Stimulated activated CD4-positive, alpha-beta T cell treated with anti-CD3 and anti-CD28 coated beads, Interleukin-4, amount 100 ng/mL, for 24 hours (primary cell): ENCODE data around the gene ALDH1A2.

Experiments
- DNase-seq: peaks from one replicate; pipeline ENCODE4 v3.0.0-alpha.2; 2020

ALDH1A2 gene

GRCh38 chr15:57941816-57942215, 123.7 kb downstream of the ALDH1A2 start:
- no peak for DNase-seq

GRCh38 chr15:57932348-57932747, 133.2 kb downstream of the ALDH1A2 start:
- DNase-seq = no peak

- no peak for DNase-seq
These were observed 133.9 kb downstream of the ALDH1A2 start for GRCh38 chr15:57931570-57931969.

GRCh38 chr15:57927091-57927631, 138.3 kb downstream of the ALDH1A2 start:
- no peak for DNase-seq

GRCh38 chr15:57925650-57926049, 139.9 kb downstream of the ALDH1A2 start:
- no peak for DNase-seq

GRCh38 chr15:57924598-57924997, 140.9 kb downstream of the ALDH1A2 start:
- no peak for DNase-seq

DNA sequence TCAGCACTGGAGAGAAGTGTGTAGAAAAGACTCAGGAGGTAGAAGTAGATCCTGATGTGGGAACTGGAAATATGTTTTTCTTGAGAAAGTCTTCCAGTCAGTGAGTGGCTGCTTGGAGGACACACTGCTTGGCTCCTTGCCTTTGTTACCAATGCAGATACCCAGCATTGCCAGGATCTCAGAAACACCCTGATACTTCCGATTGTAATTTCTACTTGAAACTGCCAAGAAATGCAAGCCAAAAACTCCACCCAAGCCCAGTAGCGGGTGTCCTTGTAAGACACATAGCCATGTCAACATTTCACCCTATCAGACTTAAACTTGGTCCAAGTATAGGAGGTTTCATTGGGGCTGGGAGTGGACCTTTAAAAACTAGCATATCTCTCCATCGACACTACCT, 141.8 kb downstream of the ALDH1A2 start:
- DNase-seq = no peak

- DNase-seq = no peak
These were observed 142.2 kb downstream of the ALDH1A2 start for GRCh38 chr15:57923306-57923705.

- DNase-seq = no peak
These were observed 142.7 kb downstream of the ALDH1A2 start for GRCh38 chr15:57922776-57923175.

GRCh38 chr15:57921371-57921770, 144.1 kb downstream of the ALDH1A2 start:
- no peak for DNase-seq

GRCh38 chr15:57920911-57921310, 144.6 kb downstream of the ALDH1A2 start:
- no peak for DNase-seq

DNA sequence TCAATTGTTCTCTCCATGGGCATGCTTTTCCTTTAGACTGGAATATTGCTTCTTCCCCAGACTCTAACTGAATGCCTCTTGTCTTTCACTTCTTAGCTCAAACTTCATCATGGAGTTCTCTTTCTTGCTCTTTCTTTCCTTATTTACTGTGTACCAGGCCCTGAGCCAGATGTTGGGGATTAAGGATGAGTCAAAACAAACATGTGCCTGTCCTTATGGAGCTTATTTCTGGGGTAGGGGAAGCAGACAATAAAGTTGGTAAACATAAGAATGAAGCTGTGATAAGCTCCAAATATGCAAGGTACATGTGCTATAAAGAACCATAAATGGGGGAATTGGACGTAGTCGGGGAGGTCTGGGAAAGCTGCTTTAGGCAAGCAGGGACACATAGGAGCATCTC, 145.8 kb downstream of the ALDH1A2 start:
- DNase-seq = no peak

GRCh38 chr15:57917998-57918397, 147.5 kb downstream of the ALDH1A2 start:
- DNase-seq = no peak

- no peak for DNase-seq
These were observed 148.8 kb downstream of the ALDH1A2 start for GRCh38 chr15:57916695-57917094.

GRCh38 chr15:57915827-57916531, 149.5 kb downstream of the ALDH1A2 start:
- no peak for DNase-seq

DNA sequence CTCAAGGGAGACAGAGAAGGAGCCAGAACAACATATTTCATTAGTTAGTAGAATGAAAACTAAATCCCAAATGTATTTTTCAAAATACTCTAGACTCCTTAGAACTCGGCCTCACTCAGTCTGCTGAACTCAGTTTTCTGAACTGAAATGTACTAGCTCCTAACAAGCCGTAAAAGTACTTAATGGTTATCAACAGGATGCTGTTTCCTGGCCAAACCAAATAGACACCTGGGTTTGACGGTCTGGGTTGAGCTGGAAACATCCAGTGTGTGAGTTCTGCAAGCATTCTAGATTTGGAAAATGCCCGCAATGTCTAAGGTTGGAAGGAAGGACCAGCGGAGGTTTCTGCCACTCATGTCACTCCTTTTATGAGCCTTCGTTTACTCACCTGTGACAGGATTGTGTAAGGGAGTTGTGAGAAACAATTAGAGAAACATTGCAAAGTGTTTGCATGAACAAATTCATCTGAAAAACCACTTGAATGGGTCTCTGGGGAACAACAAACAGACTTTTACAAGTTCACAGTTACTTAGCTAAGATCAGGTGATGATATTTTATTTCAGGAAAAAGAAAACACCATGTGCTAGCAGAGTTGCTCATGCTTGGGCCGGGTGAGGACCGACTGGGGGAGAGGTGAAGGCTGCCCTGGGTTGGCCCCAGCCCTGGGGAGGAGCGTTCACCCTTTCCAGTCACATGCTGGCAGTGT, 151.0 kb downstream of the ALDH1A2 start:
- DNase-seq = no peak

GRCh38 chr15:57911247-57911646, 154.3 kb downstream of the ALDH1A2 start:
- DNase-seq = no peak

DNA sequence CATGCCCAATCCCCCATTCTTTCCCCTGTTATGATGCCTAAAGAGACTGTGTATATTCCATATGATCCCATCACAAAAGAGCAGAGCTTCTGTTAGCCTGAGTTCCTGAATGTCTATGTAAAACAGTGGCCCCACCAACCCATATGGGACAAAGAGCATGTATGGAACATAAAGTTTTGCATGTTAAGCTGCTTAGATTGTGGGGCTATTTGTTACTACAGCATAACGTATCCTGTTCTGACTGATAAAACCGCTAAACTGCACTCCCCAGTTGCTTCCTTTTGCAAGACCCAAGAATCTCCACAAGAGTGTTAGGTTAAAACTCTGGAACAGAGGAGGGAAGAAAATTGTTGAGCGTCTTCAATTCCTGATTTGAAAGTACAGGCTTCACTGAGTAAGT, 154.8 kb downstream of the ALDH1A2 start:
- no peak for DNase-seq

DNA sequence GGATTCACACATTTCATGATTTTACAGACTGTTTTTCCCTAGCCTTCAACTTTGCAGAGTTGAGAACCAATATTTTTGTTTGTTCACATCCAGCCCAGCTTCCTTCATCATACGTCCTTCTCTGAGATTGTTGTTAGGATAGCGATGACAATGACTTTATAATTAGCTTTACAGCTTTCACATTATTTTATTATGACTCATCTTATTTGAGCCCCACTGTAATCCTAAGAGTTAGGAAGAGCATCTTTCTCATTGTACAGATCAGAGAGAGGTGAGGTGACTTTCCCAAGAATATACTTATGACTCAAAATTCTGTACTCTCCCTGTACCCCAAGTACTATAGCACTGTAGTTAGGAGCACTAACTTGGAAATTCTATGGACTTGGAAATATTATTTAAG, 156.1 kb downstream of the ALDH1A2 start:
- no peak for DNase-seq

DNA sequence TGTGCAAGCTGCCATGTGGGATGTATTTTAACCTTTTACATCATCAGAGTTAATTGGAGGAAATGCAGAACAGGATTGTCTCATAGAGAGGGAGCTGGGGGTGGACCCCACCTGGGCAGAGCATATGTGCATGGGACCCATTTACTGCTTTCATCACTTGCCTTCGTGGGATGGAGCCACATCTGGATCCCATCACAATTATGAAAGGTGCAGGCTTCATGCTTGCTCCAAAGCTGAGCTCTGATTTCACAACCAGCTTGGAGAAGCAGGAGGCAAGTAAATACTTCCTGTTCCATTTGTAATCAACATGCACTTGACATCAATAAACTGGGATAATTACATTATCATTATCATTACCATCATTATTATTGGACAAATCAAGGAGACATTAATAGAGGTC, 161.9 kb downstream of the ALDH1A2 start:
- DNase-seq = no peak
